NT2/D1 (cell line): ENCODE results near the gene TRIM34.

ENCODE experiments used
- SUZ12 ChIP-seq: IDR thresholded peaks from 2 replicates; pipeline ENCODE4 v1.6.1; 2011; ENCODE audit not compliant: insufficient read length, insufficient read depth; ENCODE audit errors: extremely low read depth
- YY1 ChIP-seq: IDR thresholded peaks from 2 replicates; pipeline ENCODE4 v1.6.1; 2011; ENCODE audit not compliant: insufficient read length, insufficient read depth
- ZNF274 ChIP-seq: IDR thresholded peaks from 2 replicates; pipeline ENCODE4 v1.6.1; 2011; ENCODE audit warnings: mild to moderate bottlenecking, low read depth, low read length

- no peak for TF ChIP-seq YY1
- no peak for TF ChIP-seq ZNF274
- no peak for TF ChIP-seq SUZ12
Observed at GRCh38 chr11:5666402-5666793, 41.6 kb downstream of the TRIM34 start.
